GM10266 (cell line): Measurements from ENCODE around the gene CDC73.
"Not testable (repeated sequence)": the region's sequence is repeated elsewhere in the genome, so short reads cannot be mapped to it uniquely, and the experiment has no call there.

ENCODE experiments used
- DNase-seq: peaks from one replicate; pipeline ENCODE4 v3.0.0; 2012; ENCODE audit errors: extremely low spot score
- CTCF ChIP-seq: IDR thresholded peaks from 2 replicates; pipeline ENCODE4 v1.5.1; 2012; ENCODE audit warnings: mild to moderate bottlenecking, low read depth; ENCODE audit not compliant: control insufficient read depth, insufficient read depth; ENCODE audit errors: missing control alignments

Gene CDC73

GRCh38 chr1:193222056-193222615 is 100.3 kb downstream of the CDC73 start:
- no peak for DNase-seq

GRCh38 chr1:193229136-193229535 is 107.3 kb downstream of the CDC73 start:
- TF ChIP-seq CTCF = no peak
- DNase-seq = no peak

More at GRCh38 chr1:193222056-193222615, 100.3 kb downstream of the CDC73 start:
- no peak for TF ChIP-seq CTCF

GRCh38 chr1:193231146-193231545 is 109.3 kb downstream of the CDC73 start:
- DNase-seq = not testable (repeated sequence)

- no peak for TF ChIP-seq CTCF
- DNase-seq = no peak
These were observed 112.7 kb downstream of the CDC73 start for GRCh38 chr1:193234530-193234929.

GRCh38 chr1:193237381-193237978 is 115.6 kb downstream of the CDC73 start:
- no peak for TF ChIP-seq CTCF
- DNase-seq = no peak

GRCh38 chr1:193240609-193241008 is 118.8 kb downstream of the CDC73 start:
- DNase-seq = no peak
- TF ChIP-seq CTCF = no peak

- no peak for TF ChIP-seq CTCF
These were observed 119.4 kb downstream of the CDC73 start for GRCh38 chr1:193241132-193241827.

More at GRCh38 chr1:193241132-193241827, 119.4 kb downstream of the CDC73 start:
- DNase-seq = no peak
